ENCODE measurements around the gene MTARC2. TPM values are rescaled to one million over a fixed set of nuclear protein-coding genes. Genes with fewer than 3 reads are reported as not detected.

Gene MTARC2
- total and polyA plus RNA-seq, 2 donors (not counting 1 experiment from before 2014, with no cell fraction given), result 16.3 to 22.6 TPM

GRCh38 chr1:220808345-220809186 is 60.4 kb downstream of the MTARC2 start:
- 96% methylated on average over 9 of the region's 11 CpGs for WGBS (ENCODE audit: insufficient coverage)
- no peak overlapping the region for H3K4me3 ChIP-seq (ENCODE audit: control extremely low read depth in 1 of 5, extremely low read depth in 1 of 5, insufficient read depth in 1 of 5, low read depth in 2 of 5, low read length in 4 of 5)
- peaks cover 7% of the 10 kb centered on the region for H3K27me3 Mint-ChIP-seq
- H2AFZ ChIP-seq (ENCODE audit: insufficient read depth, low read depth, low read length, poor library complexity, severe bottlenecking), result no peak overlapping the region
- H3K27me3 ChIP-seq (replicated peaks in 1 of 4; ENCODE audit: control extremely low read depth in 1 of 4, control insufficient read depth in 3 of 4, insufficient read depth in 4 of 4, low read length in 3 of 4), result peaks cover 0 to 9% (median 2%) of the 10 kb centered on the region in 4 experiments
- no peak overlapping the region for H3K4me2 ChIP-seq (replicated peaks; ENCODE audit: low read depth, low read length, poor library complexity, severe bottlenecking)
- DNase-seq (no peak), ATAC-seq (ENCODE audit: low read depth) (no peak)
- ChIA-PET CTCF (interaction anchor here (1.0 to 4.7 kb wide), 10 partner anchors 11 to 669 kb away, joined by 3 to 45 read pairs (median 5); partner anchors contain the start of gene C1orf115), POLR2A (no interaction called here)
- H3K9me3 Mint-ChIP-seq (ENCODE audit: insufficient read depth), result no peaks in the 10 kb centered on the region
- TF ChIP-seq, protein P1, sequence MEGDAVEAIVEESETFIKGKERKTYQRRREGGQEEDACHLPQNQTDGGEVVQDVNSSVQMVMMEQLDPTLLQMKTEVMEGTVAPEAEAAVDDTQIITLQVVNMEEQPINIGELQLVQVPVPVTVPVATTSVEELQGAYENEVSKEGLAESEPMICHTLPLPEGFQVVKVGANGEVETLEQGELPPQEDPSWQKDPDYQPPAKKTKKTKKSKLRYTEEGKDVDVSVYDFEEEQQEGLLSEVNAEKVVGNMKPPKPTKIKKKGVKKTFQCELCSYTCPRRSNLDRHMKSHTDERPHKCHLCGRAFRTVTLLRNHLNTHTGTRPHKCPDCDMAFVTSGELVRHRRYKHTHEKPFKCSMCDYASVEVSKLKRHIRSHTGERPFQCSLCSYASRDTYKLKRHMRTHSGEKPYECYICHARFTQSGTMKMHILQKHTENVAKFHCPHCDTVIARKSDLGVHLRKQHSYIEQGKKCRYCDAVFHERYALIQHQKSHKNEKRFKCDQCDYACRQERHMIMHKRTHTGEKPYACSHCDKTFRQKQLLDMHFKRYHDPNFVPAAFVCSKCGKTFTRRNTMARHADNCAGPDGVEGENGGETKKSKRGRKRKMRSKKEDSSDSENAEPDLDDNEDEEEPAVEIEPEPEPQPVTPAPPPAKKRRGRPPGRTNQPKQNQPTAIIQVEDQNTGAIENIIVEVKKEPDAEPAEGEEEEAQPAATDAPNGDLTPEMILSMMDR (IDR thresholded peaks at IDR 0.05), result no peak
- TF ChIP-seq EZH2 (IDR thresholded peaks at IDR 0.05; ENCODE audit: borderline replicate concordance, insufficient read depth, low read depth, low read length, poor library complexity, severe bottlenecking), result no peak
- no peaks in the 10 kb centered on the region for H3K79me2 ChIP-seq (ENCODE audit: control insufficient read depth, insufficient read depth, low read length)
- H3K4me1 ChIP-seq (ENCODE audit: control insufficient read depth in 2 of 2, insufficient read depth in 2 of 2, low read length in 2 of 2), result peaks cover 0 to 5% of the 10 kb centered on the region in 2 donors
- no peak overlapping the region for H3K9ac ChIP-seq (ENCODE audit: low read length)
- H3K36me3 ChIP-seq (replicated peaks in 1 of 2; ENCODE audit: control extremely low read depth in 1 of 2, control insufficient read depth in 1 of 2, extremely low read depth in 1 of 2, insufficient read depth in 2 of 2, low read length in 1 of 2), result no peaks in the 10 kb centered on the region
- no peak overlapping the region for H3K4me3 Mint-ChIP-seq
- no peak overlapping the region for H3K27ac Mint-ChIP-seq
- no peaks in the 10 kb centered on the region for H3K9me3 ChIP-seq (ENCODE audit: control extremely low read depth in 1 of 3, control insufficient read depth in 2 of 3, insufficient read depth in 1 of 3, low read length in 2 of 3)
- no peak overlapping the region for H3K27ac ChIP-seq (ENCODE audit: low read length in 2 of 2)
- peaks cover 6% of the 10 kb centered on the region for H3K4me1 Mint-ChIP-seq
- no peaks in the 10 kb centered on the region for H4K20me1 ChIP-seq (ENCODE audit: control insufficient read depth, insufficient read depth, low read length, poor library complexity, severe bottlenecking)
- intact Hi-C loops (cut with micrococcal nuclease), result no loop called here

DNA sequence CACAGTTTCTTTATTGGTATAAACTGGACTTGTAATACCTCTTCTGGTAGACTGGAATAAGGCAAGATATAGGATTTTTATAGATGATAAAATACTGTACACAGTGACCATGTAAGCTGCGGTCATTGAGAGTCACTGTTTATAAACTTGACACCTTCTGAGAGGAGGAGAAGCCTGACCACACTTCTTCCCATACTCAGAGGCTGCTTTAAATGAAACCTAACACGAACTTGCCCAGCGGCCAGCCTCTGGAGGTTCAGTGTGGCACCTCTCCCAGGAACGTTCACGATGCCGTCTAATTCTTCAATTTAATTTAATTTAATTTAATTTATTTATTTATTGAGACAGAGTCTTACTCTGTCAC is 61.0 kb downstream of the MTARC2 start:
- Histone ChIP-seq H3K27ac (ENCODE audit: low read length in 2 of 2) (no peak overlapping the region), H3K27me3 (replicated peaks in 1 of 4; ENCODE audit: control extremely low read depth in 1 of 4, control insufficient read depth in 3 of 4, insufficient read depth in 4 of 4, low read length in 3 of 4) (peaks cover 0 to 9% (median 2%) of the 10 kb centered on the region in 4 experiments), H3K4me2 (replicated peaks; ENCODE audit: low read depth, low read length, poor library complexity, severe bottlenecking) (no peak overlapping the region), H3K9ac (ENCODE audit: low read length) (no peak overlapping the region), H3K4me3 (ENCODE audit: control extremely low read depth in 1 of 5, extremely low read depth in 1 of 5, insufficient read depth in 1 of 5, low read depth in 2 of 5, low read length in 4 of 5) (no peak overlapping the region), H3K9me3 (ENCODE audit: control extremely low read depth in 1 of 3, control insufficient read depth in 2 of 3, insufficient read depth in 1 of 3, low read length in 2 of 3) (no peaks in the 10 kb centered on the region), H2AFZ (ENCODE audit: insufficient read depth, low read depth, low read length, poor library complexity, severe bottlenecking) (no peak overlapping the region), H3K36me3 (replicated peaks in 1 of 2; ENCODE audit: control extremely low read depth in 1 of 2, control insufficient read depth in 1 of 2, extremely low read depth in 1 of 2, insufficient read depth in 2 of 2, low read length in 1 of 2) (no peaks in the 10 kb centered on the region), H3K4me1 (ENCODE audit: control insufficient read depth in 2 of 2, insufficient read depth in 2 of 2, low read length in 2 of 2) (peaks cover 0 to 5% of the 10 kb centered on the region in 2 donors), H3K79me2 (ENCODE audit: control insufficient read depth, insufficient read depth, low read length) (no peaks in the 10 kb centered on the region), H4K20me1 (ENCODE audit: control insufficient read depth, insufficient read depth, low read length, poor library complexity, severe bottlenecking) (no peaks in the 10 kb centered on the region)
- WGBS (ENCODE audit: insufficient coverage), result no CpG with 5 or more reads among the region's 6 CpGs
- DNase-seq (no peak), ATAC-seq (ENCODE audit: low read depth) (no peak)
- peaks cover 7% of the 10 kb centered on the region for H3K27me3 Mint-ChIP-seq
- no peak overlapping the region for H3K4me3 Mint-ChIP-seq
- POLR2A ChIA-PET, result no interaction called here
- no peak for TF ChIP-seq EZH2 (IDR thresholded peaks at IDR 0.05; ENCODE audit: borderline replicate concordance, insufficient read depth, low read depth, low read length, poor library complexity, severe bottlenecking)
- TF ChIP-seq, protein P1 (IDR thresholded peaks at IDR 0.05), result no peak
- H3K9me3 Mint-ChIP-seq (ENCODE audit: insufficient read depth), result no peaks in the 10 kb centered on the region
- CTCF ChIA-PET, result interaction anchor here (0.9 to 4.7 kb wide), 11 partner anchors 10 to 1646 kb away, joined by 3 to 48 read pairs (median 5); no protein-coding TSS in a partner anchor
- intact Hi-C loops (cut with micrococcal nuclease), result no loop called here
- H3K27ac Mint-ChIP-seq, result no peak overlapping the region
- H3K4me1 Mint-ChIP-seq, result peaks cover 6% of the 10 kb centered on the region

All from B cell (primary cell).